T-cell (primary cell): ENCODE results near the gene KCNN1. TPM values are rescaled to one million over a fixed set of nuclear protein-coding genes. Genes with fewer than 3 reads are reported as not detected.

Experiments
- ATAC-seq, 4 experiments: fragments of 200-7000 bp in 3 of 4; fragments of 150-1000 bp in 1 of 4; cut with Tn5 transposase; replicated peaks in 1 of 4; 1 replicate in 3 of 4; 2 replicates in 1 of 4; pipeline ENCODE4 v1.10.0; 2021; ENCODE audit warnings: moderate library complexity in 3 of 4, mild to moderate bottlenecking in 2 of 4, moderate number of reproducible peaks in 1 of 4
- CTCF ChIA-PET, 2 donors: fragments of 300-600 bp; sonication (Branson Sonifier 250); formaldehyde crosslinking; loops; one replicate each; lab custom pipeline; 2022; ENCODE audit warnings: antibody characterized with exemption in 2 of 2; lab: Charles Lee
- POLR2A ChIA-PET, 2 donors: fragments of 300-600 bp; sonication (Branson Sonifier 250); formaldehyde crosslinking; loops; one replicate each; lab custom pipeline; 2022; ENCODE audit warnings: antibody characterized with exemption in 2 of 2; lab: Charles Lee
- DNase-seq, 35 experiments: peaks; one replicate each; pipeline versions ENCODE4 v3.0.0 to v3.0.0-alpha.2; 2013 to 2023
- H3K27ac ChIP-seq: one replicate; pipeline ENCODE4 v1.5.1; 2013; ENCODE audit warnings: low read length
- H3K27me3 ChIP-seq, 2 experiments: replicated peaks in 1 of 2; 1 replicate in 1 of 2; 2 replicates in 1 of 2; pipeline versions ENCODE4 v1.6.1 to v1.7.0; 2013; ENCODE audit warnings: low read length in 1 of 2, mixed read lengths in 1 of 2; ENCODE audit not compliant: control insufficient read depth in 2 of 2, insufficient read depth in 2 of 2; ENCODE audit errors: extremely low read depth in 1 of 2
- H3K36me3 ChIP-seq, 2 donors: 1 replicate in 1 of 2; 2 replicates in 1 of 2; pipeline versions ENCODE4 v1.6.1 to v1.7.0; 2013; ENCODE audit warnings: low read length in 1 of 2; ENCODE audit not compliant: control insufficient read depth in 2 of 2, insufficient read depth in 1 of 2; ENCODE audit errors: extremely low read depth in 1 of 2
- H3K4me1 ChIP-seq, 2 experiments: 1 replicate in 1 of 2; 2 replicates in 1 of 2; pipeline versions ENCODE4 v1.6.1 to v1.7.0; 2013; ENCODE audit warnings: low read length in 2 of 2, mixed read lengths in 1 of 2; ENCODE audit not compliant: insufficient read depth in 2 of 2, control insufficient read depth in 1 of 2; ENCODE audit errors: extremely low read depth in 1 of 2
- H3K4me3 ChIP-seq, 2 donors: 1 replicate in 1 of 2; 2 replicates in 1 of 2; pipeline versions ENCODE4 v1.5.1 to v1.7.0; 2013; ENCODE audit warnings: mild to moderate bottlenecking in 2 of 2, low read length in 1 of 2, moderate library complexity in 1 of 2; ENCODE audit not compliant: control insufficient read depth in 1 of 2; ENCODE audit errors: extremely low read depth in 1 of 2
- H3K9me3 ChIP-seq: 2 replicates; pipeline ENCODE4 v1.7.0; 2013
- H3K27ac Mint-ChIP-seq, 2 donors: one replicate each; pipeline ENCODE4 v1.8.0; 2020 to 2021; ENCODE audit warnings: mild to moderate bottlenecking in 2 of 2, mixed read lengths in 2 of 2
- H3K27me3 Mint-ChIP-seq, 2 donors: one replicate each; pipeline ENCODE4 v1.8.0; 2021 to 2022; ENCODE audit warnings: mixed read lengths in 2 of 2
- H3K36me3 Mint-ChIP-seq: one replicate; pipeline ENCODE4 v1.8.0; 2021; ENCODE audit warnings: mixed read lengths
- H3K4me1 Mint-ChIP-seq, 3 donors: one replicate each; pipeline ENCODE4 v1.8.0; 2020 to 2022; ENCODE audit warnings: mixed read lengths in 3 of 3, mild to moderate bottlenecking in 1 of 3
- H3K4me3 Mint-ChIP-seq, 3 donors: one replicate each; pipeline ENCODE4 v1.8.0; 2020 to 2022; ENCODE audit warnings: mild to moderate bottlenecking in 3 of 3, mixed read lengths in 3 of 3, moderate library complexity in 3 of 3
- H3K9me3 Mint-ChIP-seq, 3 donors: one replicate each; pipeline ENCODE4 v1.8.0; 2020 to 2022; ENCODE audit warnings: mixed read lengths in 3 of 3
- WGBS: methylation state at CpG from one replicate; pipeline ENCODE4 v1.1.5; 2013; ENCODE audit warnings: missing lambda C conversion rate; ENCODE audit not compliant: insufficient coverage; 5-methylcytosine and 5-hydroxymethylcytosine counted together
- total RNA-seq, 35 experiments: library from RNA in 6 of 35; stranded (reverse) in 6 of 35; fragments of 120-200 nt in 1 of 35; gene quantifications; one replicate each; pipeline versions ENCODE4 v1.2.1 to v1.2.4 and lab custom pipeline; 2013 to 2026

KCNN1 gene
- total RNA-seq, 5 donors from 2014 or later (not counting 1 experiment from before 2014, with no cell fraction given): not detected

DNA sequence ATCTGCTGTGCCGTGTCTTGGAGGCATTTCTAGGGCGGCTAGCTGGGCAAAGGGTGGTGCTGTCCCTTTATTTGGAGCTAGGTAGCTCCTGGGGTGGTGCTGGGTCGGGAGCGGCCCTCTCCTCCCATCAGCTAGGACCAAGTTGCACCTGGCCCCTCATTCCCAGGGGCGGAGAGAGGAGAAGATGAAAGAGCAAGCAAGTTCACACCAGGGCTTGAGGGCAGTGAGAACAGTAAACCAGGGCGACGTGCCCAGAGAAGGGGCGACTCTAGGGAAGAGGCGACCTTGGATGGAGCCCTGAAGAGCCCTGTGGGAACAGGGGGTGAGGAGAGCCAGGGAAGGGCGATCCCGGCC lies 17.0 kb upstream of the KCNN1 start:
- Histone ChIP-seq H3K27me3 (peaks cover 0 to 64% of the 10 kb centered on the region in 2 experiments), H3K36me3 (no peaks in the 10 kb centered on the region), H3K27ac (no peak overlapping the region), H3K4me1 (peaks cover 2 to 65% of the 10 kb centered on the region in 2 experiments), H3K4me3 (peak overlapping the region; percentile 2 to 12), H3K9me3 (no peaks in the 10 kb centered on the region)
- H3K27me3 Mint-ChIP-seq: peaks cover 32 to 54% of the 10 kb centered on the region in 2 donors
- peaks cover 46 to 60% (median 46%) of the 10 kb centered on the region in 3 donors for H3K4me1 Mint-ChIP-seq
- ATAC-seq: no peak
- no peaks in the 10 kb centered on the region for H3K9me3 Mint-ChIP-seq
- WGBS: 9% methylated on average over 7 of the region's 11 CpGs
- no peaks in the 10 kb centered on the region for H3K36me3 Mint-ChIP-seq
- ChIA-PET POLR2A (no interaction called here), CTCF (interaction anchor here in 1 of 2 donors (0.6 kb wide), 1 partner anchor 45 kb away, joined by 6 read pairs; no protein-coding TSS in a partner anchor)
- H3K4me3 Mint-ChIP-seq: peak overlapping the region; percentile 52 to 80 (median 65)
- peak overlapping the region in 1 of 2 donors; percentile 78 for H3K27ac Mint-ChIP-seq
- DNase-seq: peak in 1 of 35 experiments; percentile 29

DNA sequence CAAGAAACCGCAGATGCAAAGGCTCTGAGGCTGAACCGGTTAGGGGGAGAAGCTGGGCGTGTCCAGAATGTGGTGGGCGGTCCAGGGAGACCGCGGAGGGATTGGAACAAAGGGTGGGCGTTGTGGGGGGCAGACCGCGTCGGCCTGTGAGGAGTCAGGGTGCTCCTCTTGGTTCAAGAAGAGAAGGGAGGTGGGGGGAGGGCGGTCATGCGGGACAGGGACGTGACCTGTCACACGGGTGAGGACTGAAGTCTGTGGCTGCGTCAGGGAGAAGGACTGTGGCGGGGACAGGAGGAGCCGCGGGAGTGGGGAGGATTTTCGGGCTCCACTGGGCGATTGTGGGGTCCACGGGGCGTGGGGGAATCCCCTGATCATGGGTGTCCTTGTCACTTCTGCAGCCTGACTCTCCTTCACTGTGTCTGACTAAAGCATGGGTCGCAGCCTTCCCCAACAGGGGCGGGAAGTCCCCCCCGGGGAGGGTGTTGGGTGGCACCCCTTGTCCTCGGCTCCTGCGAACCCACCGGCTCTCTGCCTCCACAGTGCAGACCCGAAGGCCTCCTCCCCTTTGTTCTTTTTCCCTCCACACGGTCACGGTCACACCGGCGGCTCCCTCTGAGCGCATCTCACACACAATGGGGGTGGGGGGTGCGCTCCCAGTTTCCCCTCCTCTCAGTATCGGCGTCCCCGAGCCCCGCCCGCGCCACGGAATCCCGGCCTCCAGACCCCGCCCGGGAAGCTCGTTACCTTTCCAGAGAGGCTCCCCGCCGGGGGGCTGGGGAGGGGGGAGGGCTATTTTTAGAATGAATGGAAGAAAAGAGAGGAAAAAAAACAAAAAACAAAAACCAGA lies 16.4 kb upstream of the KCNN1 start:
- no peak overlapping the region for H3K27ac ChIP-seq
- no peaks in the 10 kb centered on the region for H3K36me3 ChIP-seq
- Mint-ChIP-seq H3K27me3 (peaks cover 32 to 55% of the 10 kb centered on the region in 2 donors), H3K4me3 (peak overlapping the region; percentile 52 to 80 (median 65)), H3K36me3 (no peaks in the 10 kb centered on the region), H3K27ac (peak overlapping the region in 1 of 2 donors; percentile 19), H3K9me3 (no peaks in the 10 kb centered on the region), H3K4me1 (peaks cover 46 to 60% (median 46%) of the 10 kb centered on the region in 3 donors)
- ChIA-PET POLR2A (no interaction called here), CTCF (interaction anchor here in 1 of 2 donors (0.6 kb wide), 1 partner anchor 44 kb away, joined by 6 read pairs; no protein-coding TSS in a partner anchor)
- H3K4me3 ChIP-seq: peak overlapping the region; percentile 2 to 12
- WGBS: 0% methylated on average over 19 of the region's 48 CpGs
- peaks cover 0 to 67% of the 10 kb centered on the region in 2 experiments for H3K27me3 ChIP-seq
- no peaks in the 10 kb centered on the region for H3K9me3 ChIP-seq
- DNase-seq: peak in 28 of 35 experiments; percentile 22 to 72 (median 40)
- ATAC-seq: peak in 1 of 4 experiments; percentile 13
- peaks cover 2 to 65% of the 10 kb centered on the region in 2 experiments for H3K4me1 ChIP-seq

DNA sequence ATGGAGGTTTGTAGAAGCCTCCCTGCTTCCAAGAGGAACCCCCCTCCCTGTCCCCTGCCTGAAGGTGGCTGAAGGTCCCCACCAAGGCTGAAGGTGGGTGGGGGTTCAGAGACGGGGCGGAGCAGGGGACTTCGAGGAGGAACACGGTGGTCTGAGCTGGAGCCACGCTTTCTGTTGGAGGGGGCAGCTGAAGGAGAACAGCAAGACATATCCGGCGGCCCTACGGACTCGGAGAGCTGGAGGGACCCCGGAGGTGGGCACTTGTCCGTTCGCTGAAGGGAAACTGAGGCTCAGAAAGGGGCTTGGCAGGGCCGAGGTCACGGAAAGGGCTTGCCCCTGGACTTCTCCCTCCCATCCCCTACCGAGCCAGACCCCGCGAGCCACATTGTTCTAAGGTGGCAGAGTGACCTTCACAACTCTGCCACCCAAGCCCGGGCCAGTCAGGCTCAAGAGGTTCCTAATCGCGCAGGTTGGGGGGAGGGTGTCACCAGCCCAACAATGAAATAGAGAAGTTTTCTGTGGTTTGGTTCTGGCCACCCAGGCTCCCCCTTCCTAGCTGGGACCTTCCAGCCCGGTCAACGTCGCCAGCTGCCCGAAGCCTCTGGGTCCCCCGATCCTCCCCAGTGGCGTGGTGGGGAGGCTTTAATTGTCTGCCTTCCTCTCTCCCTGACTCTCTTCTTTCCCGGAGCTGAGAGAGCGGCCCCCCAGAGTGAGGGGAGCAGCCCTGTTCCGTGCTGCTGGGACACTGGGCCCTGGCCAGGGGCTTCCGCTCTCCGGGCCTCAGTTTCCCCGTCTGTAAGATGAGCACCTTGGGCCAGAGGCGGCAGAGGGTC lies 15.5 kb upstream of the KCNN1 start:
- Mint-ChIP-seq H3K36me3 (no peaks in the 10 kb centered on the region), H3K27me3 (peaks cover 32 to 58% of the 10 kb centered on the region in 2 donors), H3K4me3 (peak overlapping the region in 1 of 3 donors; percentile 80), H3K27ac (no peak overlapping the region), H3K4me1 (peaks cover 41 to 53% (median 42%) of the 10 kb centered on the region in 3 donors), H3K9me3 (no peaks in the 10 kb centered on the region)
- Histone ChIP-seq H3K9me3 (no peaks in the 10 kb centered on the region), H3K4me1 (peaks cover 2 to 63% of the 10 kb centered on the region in 2 experiments), H3K27ac (no peak overlapping the region), H3K4me3 (peak overlapping the region in 1 of 2 donors; percentile 25), H3K27me3 (peaks cover 0 to 75% of the 10 kb centered on the region in 2 experiments), H3K36me3 (no peaks in the 10 kb centered on the region)
- no peak for ATAC-seq
- WGBS: 3% methylated on average over 11 of the region's 33 CpGs
- DNase-seq: peak in 1 of 35 experiments; percentile 27
- CTCF ChIA-PET: interaction anchor here in 1 of 2 donors (0.6 kb wide), 1 partner anchor 12 kb away, joined by 3 read pairs; no protein-coding TSS in a partner anchor
- POLR2A ChIA-PET: interaction anchor here in 1 of 2 donors (0.5 kb wide), 1 partner anchor 126 kb away, joined by 4 read pairs; no protein-coding TSS in a partner anchor

DNA sequence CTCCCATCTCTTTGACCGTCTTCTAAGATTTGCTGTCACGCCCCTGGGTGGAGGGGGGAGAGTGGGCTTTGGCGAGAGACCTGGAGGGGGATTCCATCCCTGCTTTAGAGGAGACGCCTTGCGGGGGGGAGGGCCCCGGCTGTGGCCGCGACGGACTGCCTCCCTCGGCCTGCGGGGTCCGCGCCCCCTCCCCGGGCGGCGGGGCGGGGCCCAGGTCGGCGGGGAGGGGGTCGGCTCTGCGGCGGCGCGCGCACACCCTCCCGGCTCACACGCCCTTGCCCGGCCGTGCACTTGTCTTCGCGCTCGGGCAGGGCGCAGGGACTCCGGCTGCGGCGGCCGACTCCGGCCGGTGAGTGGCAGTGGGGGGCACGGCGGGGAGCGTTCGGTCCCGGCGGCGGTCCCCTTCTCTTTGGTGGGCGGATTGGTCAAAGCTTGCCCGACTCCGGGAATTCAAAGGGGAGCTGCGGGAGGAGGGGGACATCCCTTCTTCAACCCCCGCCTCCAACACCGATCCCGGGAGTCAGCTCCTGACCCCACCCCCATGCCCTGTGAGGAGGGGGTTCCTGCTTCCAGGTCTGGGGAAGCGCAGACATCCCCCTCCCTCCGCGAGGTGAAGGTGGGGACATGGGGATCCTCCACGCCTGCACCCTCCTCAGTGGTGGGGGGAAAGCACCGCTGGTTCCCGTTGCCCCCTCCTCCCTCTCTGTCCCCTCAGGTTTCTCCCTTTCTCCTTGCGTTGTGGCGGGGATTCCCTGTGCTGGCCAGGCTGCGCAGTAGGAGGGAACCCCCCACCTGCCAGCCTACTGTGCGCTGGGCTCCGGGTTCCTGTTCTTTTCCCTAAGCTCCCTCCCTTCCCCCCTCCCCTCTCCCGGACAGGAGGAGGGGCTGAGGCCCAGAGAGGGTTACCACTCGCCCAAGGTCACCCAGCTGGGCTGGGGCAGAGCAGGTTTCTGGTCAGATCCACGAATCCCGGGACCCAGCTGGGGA lies 14.6 kb upstream of the KCNN1 start:
- Mint-ChIP-seq H3K27ac (peak overlapping the region in 1 of 2 donors; percentile 43), H3K4me3 (peak overlapping the region in 2 of 3 donors; percentile 9 to 80), H3K4me1 (peaks cover 33 to 47% (median 37%) of the 10 kb centered on the region in 3 donors), H3K9me3 (no peaks in the 10 kb centered on the region), H3K27me3 (peaks cover 38 to 65% of the 10 kb centered on the region in 2 donors), H3K36me3 (no peaks in the 10 kb centered on the region)
- ChIA-PET POLR2A (no interaction called here), CTCF (no interaction called here)
- no peak for ATAC-seq
- Histone ChIP-seq H3K27ac (no peak overlapping the region), H3K4me3 (no peak overlapping the region), H3K36me3 (no peaks in the 10 kb centered on the region), H3K9me3 (no peaks in the 10 kb centered on the region), H3K4me1 (peaks cover 2 to 55% of the 10 kb centered on the region in 2 experiments), H3K27me3 (peaks cover 0 to 79% of the 10 kb centered on the region in 2 experiments)
- peak in 1 of 35 experiments; percentile 44 for DNase-seq
- 2% methylated on average over 54 of the region's 68 CpGs for WGBS

DNA sequence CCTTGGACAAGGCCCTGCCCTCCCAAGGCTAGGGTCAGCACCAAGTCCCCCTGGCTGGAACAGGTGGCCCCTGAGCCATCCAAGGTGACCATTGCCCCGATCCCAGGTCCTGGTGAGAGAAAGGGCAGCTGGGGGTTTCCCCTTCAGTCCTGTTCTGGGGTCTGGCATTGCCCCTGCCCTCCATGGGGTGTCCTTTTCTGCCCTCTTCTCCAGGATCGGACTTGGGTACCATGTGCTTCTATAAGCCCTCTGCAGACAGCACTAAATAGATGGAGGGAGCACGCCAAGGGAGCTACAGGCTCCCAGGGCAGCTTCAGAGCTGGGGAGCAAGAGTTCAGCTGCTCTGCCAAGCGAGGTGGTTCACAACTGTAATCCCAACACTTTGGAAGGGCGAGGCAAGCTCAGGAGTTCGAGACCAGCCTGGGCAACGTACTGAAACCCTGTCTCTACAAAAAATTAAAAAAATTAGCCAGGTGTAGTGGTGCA lies 13.5 kb upstream of the KCNN1 start:
- Mint-ChIP-seq H3K27me3 (peaks cover 44 to 72% of the 10 kb centered on the region in 2 donors), H3K4me1 (peaks cover 30 to 44% (median 35%) of the 10 kb centered on the region in 3 donors), H3K27ac (no peak overlapping the region), H3K4me3 (peak overlapping the region in 1 of 3 donors; percentile 41), H3K36me3 (no peaks in the 10 kb centered on the region), H3K9me3 (no peaks in the 10 kb centered on the region)
- POLR2A ChIA-PET: no interaction called here
- no peak overlapping the region for H3K27ac ChIP-seq
- ATAC-seq: no peak
- peaks cover 0 to 84% of the 10 kb centered on the region in 2 experiments for H3K27me3 ChIP-seq
- no peaks in the 10 kb centered on the region for H3K9me3 ChIP-seq
- no peaks in the 10 kb centered on the region for H3K36me3 ChIP-seq
- CTCF ChIA-PET: interaction anchor here in 1 of 2 donors (0.6 kb wide), 1 partner anchor 91 kb away, joined by 4 read pairs; no protein-coding TSS in a partner anchor
- no peak overlapping the region for H3K4me3 ChIP-seq
- DNase-seq: no peak
- 74% methylated on average over 7 of the region's 7 CpGs for WGBS
- H3K4me1 ChIP-seq: peaks cover 2 to 51% of the 10 kb centered on the region in 2 experiments
